Measurements from ENCODE around the gene DLL3.

Gene DLL3

GRCh38 chr19:39532233-39533002 lies 33.7 kb downstream of the DLL3 start, which contains the start of gene EID2B (continued):
- TF ChIP-seq ZNF76 (tag by site-specific recombination; IDR thresholded peaks at IDR 0.05; ENCODE audit: borderline replicate concordance, low read depth) (peak; percentile 70; the same call in 1 of the 2 replicates), GLIS2 (tag by site-specific recombination; IDR thresholded peaks at IDR 0.05) (peak; percentile 98), ZNF311 (tag by site-specific recombination; IDR thresholded peaks at IDR 0.05; ENCODE audit: borderline replicate concordance) (no peak), ZNF16 (tag by site-specific recombination; IDR thresholded peaks at IDR 0.05; ENCODE audit: low read depth) (0 out of 2 replicates have a peak, but pooled peaks have one; percentile 48), ZNF10 (tag by site-specific recombination; IDR thresholded peaks at IDR 0.05) (peak; percentile 77; the same call in 1 of the 2 replicates), SP3 (tag by site-specific recombination; IDR thresholded peaks at IDR 0.05) (peak; percentile 45; the same call in 1 of the 2 replicates), ZNF433 (tag by site-specific recombination; IDR thresholded peaks at IDR 0.05; ENCODE audit: low read depth) (no peak), PRDM4 (tag by site-specific recombination; IDR thresholded peaks at IDR 0.05) (0 out of 2 replicates have a peak, but pooled peaks have one; percentile 8), ZNF302 (tag by site-specific recombination; IDR thresholded peaks at IDR 0.05; ENCODE audit: low read depth) (no peak), REPIN1 (tag by site-specific recombination; IDR thresholded peaks at IDR 0.05; ENCODE audit: low read depth) (peak; percentile 97; the same call in 1 of the 2 replicates), ZNF211 (tag by site-specific recombination; IDR thresholded peaks at IDR 0.05; ENCODE audit: low read depth) (no peak), ZNF138 (tag by site-specific recombination; IDR thresholded peaks at IDR 0.05; ENCODE audit: borderline replicate concordance) (no peak), ZNF354C (tag by site-specific recombination; IDR thresholded peaks at IDR 0.05; ENCODE audit: borderline replicate concordance, low read depth) (no peak), WT1 (tag by site-specific recombination; IDR thresholded peaks at IDR 0.05) (no peak), ZFP37 (tag by site-specific recombination; IDR thresholded peaks at IDR 0.05) (peak; percentile 96), GLIS1 (tag by site-specific recombination; IDR thresholded peaks at IDR 0.05) (peak; percentile 70), ZNF596 (tag by site-specific recombination; IDR thresholded peaks at IDR 0.05) (no peak; the same call in 1 of the 2 replicates), ZNF792 (tag by site-specific recombination; IDR thresholded peaks at IDR 0.05) (peak; percentile 62; the same call in 1 of the 2 replicates), ZNF580 (tag by site-specific recombination; IDR thresholded peaks at IDR 0.05) (peak; percentile 18; the same call in 1 of the 2 replicates), ZNF280C (tag by site-specific recombination; IDR thresholded peaks at IDR 0.05) (no peak), ZNF544 (tag by site-specific recombination; IDR thresholded peaks at IDR 0.05) (no peak), ZNF341 (tag by site-specific recombination; IDR thresholded peaks at IDR 0.05; ENCODE audit: low read depth) (peak; percentile 76), SP7 (tag by site-specific recombination; IDR thresholded peaks at IDR 0.05) (peak; percentile 83), KLF7 (tag by site-specific recombination; IDR thresholded peaks at IDR 0.05; ENCODE audit: borderline replicate concordance) (peak; percentile 33; the same call in 1 of the 2 replicates), ZNF174 (tag by site-specific recombination; IDR thresholded peaks at IDR 0.05) (no peak), ZNF169 (tag by site-specific recombination; IDR thresholded peaks at IDR 0.05) (no peak), ZBTB11 (tag by site-specific recombination; conservative IDR thresholded peaks at IDR 0.05; ENCODE audit: low read depth) (0 out of 2 replicates have a peak, but pooled peaks have one; percentile 44)
- TF ChIP-seq, protein P1, sequence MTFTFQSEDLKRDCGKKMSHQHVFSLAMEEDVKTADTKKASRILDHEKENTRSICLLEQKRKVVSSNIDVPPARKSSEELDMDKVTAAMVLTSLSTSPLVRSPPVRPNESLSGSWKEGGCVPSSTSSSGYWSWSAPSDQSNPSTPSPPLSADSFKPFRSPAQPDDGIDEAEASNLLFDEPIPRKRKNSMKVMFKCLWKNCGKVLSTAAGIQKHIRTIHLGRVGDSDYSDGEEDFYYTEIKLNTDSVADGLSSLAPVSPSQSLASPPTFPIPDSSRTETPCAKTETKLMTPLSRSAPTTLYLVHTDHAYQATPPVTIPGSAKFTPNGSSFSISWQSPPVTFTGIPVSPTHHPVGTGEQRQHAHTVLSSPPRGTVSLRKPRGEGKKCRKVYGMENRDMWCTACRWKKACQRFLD (tag by site-specific recombination; IDR thresholded peaks at IDR 0.05), result no peak
- TF ChIP-seq, protein P2, sequence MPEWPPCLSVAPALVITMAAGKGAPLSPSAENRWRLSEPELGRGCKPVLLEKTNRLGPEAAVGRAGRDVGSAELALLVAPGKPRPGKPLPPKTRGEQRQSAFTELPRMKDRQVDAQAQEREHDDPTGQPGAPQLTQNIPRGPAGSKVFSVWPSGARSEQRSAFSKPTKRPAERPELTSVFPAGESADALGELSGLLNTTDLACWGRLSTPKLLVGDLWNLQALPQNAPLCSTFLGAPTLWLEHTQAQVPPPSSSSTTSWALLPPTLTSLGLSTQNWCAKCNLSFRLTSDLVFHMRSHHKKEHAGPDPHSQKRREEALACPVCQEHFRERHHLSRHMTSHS (tag by site-specific recombination; IDR thresholded peaks at IDR 0.05), result no peak
